ENCODE measurements around the gene MKX. TPM values are rescaled to one million over a fixed set of nuclear protein-coding genes. Genes with fewer than 3 reads are reported as not detected.

Gene MKX
- total RNA-seq, 1 donor from 2014 or later, result 0.29 TPM

- no peak overlapping the region for H3K4me3 Mint-ChIP-seq
- no peaks in the 10 kb centered on the region for H3K27me3 Mint-ChIP-seq
- TF ChIP-seq, protein P1, sequence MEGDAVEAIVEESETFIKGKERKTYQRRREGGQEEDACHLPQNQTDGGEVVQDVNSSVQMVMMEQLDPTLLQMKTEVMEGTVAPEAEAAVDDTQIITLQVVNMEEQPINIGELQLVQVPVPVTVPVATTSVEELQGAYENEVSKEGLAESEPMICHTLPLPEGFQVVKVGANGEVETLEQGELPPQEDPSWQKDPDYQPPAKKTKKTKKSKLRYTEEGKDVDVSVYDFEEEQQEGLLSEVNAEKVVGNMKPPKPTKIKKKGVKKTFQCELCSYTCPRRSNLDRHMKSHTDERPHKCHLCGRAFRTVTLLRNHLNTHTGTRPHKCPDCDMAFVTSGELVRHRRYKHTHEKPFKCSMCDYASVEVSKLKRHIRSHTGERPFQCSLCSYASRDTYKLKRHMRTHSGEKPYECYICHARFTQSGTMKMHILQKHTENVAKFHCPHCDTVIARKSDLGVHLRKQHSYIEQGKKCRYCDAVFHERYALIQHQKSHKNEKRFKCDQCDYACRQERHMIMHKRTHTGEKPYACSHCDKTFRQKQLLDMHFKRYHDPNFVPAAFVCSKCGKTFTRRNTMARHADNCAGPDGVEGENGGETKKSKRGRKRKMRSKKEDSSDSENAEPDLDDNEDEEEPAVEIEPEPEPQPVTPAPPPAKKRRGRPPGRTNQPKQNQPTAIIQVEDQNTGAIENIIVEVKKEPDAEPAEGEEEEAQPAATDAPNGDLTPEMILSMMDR (conservative IDR thresholded peaks at IDR 0.05), result no peak
- peaks cover 8% of the 10 kb centered on the region for H3K4me1 Mint-ChIP-seq (ENCODE audit: unreplicated experiment)
- H3K36me3 Mint-ChIP-seq, result no peaks in the 10 kb centered on the region
- H3K9me3 Mint-ChIP-seq, result peaks cover 6% of the 10 kb centered on the region
- peak overlapping the region; percentile 1 for H3K27ac Mint-ChIP-seq
- no peak for DNase-seq (ENCODE audit: extremely low spot score, unreplicated experiment)
Observed at GRCh38 chr10:27637601-27638000, 108.0 kb downstream of the MKX start.

DNA sequence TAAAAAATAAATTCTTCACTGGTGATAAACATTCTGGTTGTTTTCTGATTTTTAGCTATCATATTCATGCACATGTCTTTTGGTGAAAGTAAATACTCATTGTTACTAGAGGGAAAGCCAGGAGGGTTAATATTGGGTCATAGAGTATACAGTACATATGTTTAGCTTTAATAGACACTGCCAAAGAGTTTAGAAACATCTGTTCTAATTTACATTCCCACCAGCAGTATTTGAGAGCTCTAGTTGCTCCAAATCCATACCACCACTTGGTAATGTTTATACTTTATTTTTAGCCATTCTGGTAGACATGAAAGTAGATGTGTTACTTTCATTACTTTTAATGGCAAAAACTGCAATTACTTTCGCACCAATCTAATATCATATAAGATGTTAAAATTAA lies 108.8 kb downstream of the MKX start:
- TF ChIP-seq, protein P1 (conservative IDR thresholded peaks at IDR 0.05), result no peak
- no peak overlapping the region for H3K4me3 Mint-ChIP-seq
- peaks cover 8% of the 10 kb centered on the region for H3K4me1 Mint-ChIP-seq (ENCODE audit: unreplicated experiment)
- no peaks in the 10 kb centered on the region for H3K36me3 Mint-ChIP-seq
- no peaks in the 10 kb centered on the region for H3K27me3 Mint-ChIP-seq
- H3K27ac Mint-ChIP-seq, result no peak overlapping the region
- DNase-seq (ENCODE audit: extremely low spot score, unreplicated experiment), result no peak
- peaks cover 6% of the 10 kb centered on the region for H3K9me3 Mint-ChIP-seq

- no peaks in the 10 kb centered on the region for H3K36me3 Mint-ChIP-seq
- no peak overlapping the region for H3K4me3 Mint-ChIP-seq
- H3K4me1 Mint-ChIP-seq (ENCODE audit: unreplicated experiment), result peaks cover 8% of the 10 kb centered on the region
- no peak for DNase-seq (ENCODE audit: extremely low spot score, unreplicated experiment)
- peaks cover 6% of the 10 kb centered on the region for H3K9me3 Mint-ChIP-seq
- TF ChIP-seq, protein P1 (conservative IDR thresholded peaks at IDR 0.05), result no peak
- H3K27me3 Mint-ChIP-seq, result no peaks in the 10 kb centered on the region
- no peak overlapping the region for H3K27ac Mint-ChIP-seq
Observed at GRCh38 chr10:27635699-27636270, 109.8 kb downstream of the MKX start.

GRCh38 chr10:27635290-27635689 lies 110.3 kb downstream of the MKX start:
- Mint-ChIP-seq H3K27ac (no peak overlapping the region), H3K36me3 (no peaks in the 10 kb centered on the region), H3K4me1 (ENCODE audit: unreplicated experiment) (peaks cover 8% of the 10 kb centered on the region), H3K9me3 (peaks cover 6% of the 10 kb centered on the region), H3K27me3 (no peaks in the 10 kb centered on the region), H3K4me3 (no peak overlapping the region)
- TF ChIP-seq, protein P1 (conservative IDR thresholded peaks at IDR 0.05), result no peak
- DNase-seq (ENCODE audit: extremely low spot score, unreplicated experiment), result no peak

GRCh38 chr10:27628621-27629020 lies 117.0 kb downstream of the MKX start:
- TF ChIP-seq, protein P1 (conservative IDR thresholded peaks at IDR 0.05), result no peak
- Mint-ChIP-seq H3K27me3 (peaks cover 4% of the 10 kb centered on the region), H3K27ac (no peak overlapping the region), H3K36me3 (no peaks in the 10 kb centered on the region), H3K4me1 (ENCODE audit: unreplicated experiment) (peaks cover 16% of the 10 kb centered on the region), H3K4me3 (no peak overlapping the region), H3K9me3 (peaks cover 5% of the 10 kb centered on the region)
- no peak for DNase-seq (ENCODE audit: extremely low spot score, unreplicated experiment)

GRCh38 chr10:27626890-27627289 lies 118.7 kb downstream of the MKX start:
- no peaks in the 10 kb centered on the region for H3K36me3 Mint-ChIP-seq
- H3K4me3 Mint-ChIP-seq, result no peak overlapping the region
- peaks cover 18% of the 10 kb centered on the region for H3K4me1 Mint-ChIP-seq (ENCODE audit: unreplicated experiment)
- TF ChIP-seq, protein P1 (conservative IDR thresholded peaks at IDR 0.05), result no peak
- no peak for DNase-seq (ENCODE audit: extremely low spot score, unreplicated experiment)
- peaks cover 7% of the 10 kb centered on the region for H3K27me3 Mint-ChIP-seq
- H3K27ac Mint-ChIP-seq, result no peak overlapping the region
- peaks cover 5% of the 10 kb centered on the region for H3K9me3 Mint-ChIP-seq

Measured in type B pancreatic cell (in vitro differentiated cells).